Central memory CD4-positive, alpha-beta T cell (primary cell): Measurements from ENCODE around the gene FOSL2.

Experiments
- DNase-seq: peaks from one replicate; pipeline ENCODE4 v3.0.0; 2022

Gene FOSL2

DNA sequence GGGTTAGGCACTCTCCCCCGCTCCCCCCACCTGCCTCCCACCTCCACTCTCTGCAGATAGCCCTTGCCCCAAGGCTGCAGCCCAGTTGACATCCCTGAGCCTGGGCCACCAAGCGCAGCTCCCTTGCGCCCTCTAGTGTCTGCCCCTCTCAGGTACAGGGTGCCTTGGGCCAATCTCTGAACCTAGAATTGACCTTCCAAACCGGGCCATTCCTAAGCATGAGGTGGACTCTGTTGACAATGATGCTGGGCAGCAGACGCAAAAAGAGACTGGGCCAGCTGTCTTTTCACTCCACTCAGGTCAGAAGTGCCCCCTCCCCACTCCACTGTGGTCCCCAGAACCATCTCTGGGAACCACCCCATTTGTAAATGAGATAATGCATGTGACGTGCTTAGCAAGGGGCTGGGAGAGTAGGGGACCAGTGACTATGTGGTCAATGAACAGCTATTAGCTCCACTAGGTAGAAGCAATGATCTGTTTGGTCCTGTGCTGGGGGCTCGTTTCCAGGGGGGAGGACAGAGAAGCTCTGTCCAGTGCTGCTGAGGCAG is 60.0 kb downstream of the FOSL2 start:
- peak; percentile 56 for DNase-seq

GRCh38 chr2:28453396-28453795 is 60.7 kb downstream of the FOSL2 start:
- no peak for DNase-seq

- no peak for DNase-seq
Observed at GRCh38 chr2:28454016-28454930, 61.6 kb downstream of the FOSL2 start.

GRCh38 chr2:28457237-28457636 is 64.6 kb downstream of the FOSL2 start:
- no peak for DNase-seq

DNA sequence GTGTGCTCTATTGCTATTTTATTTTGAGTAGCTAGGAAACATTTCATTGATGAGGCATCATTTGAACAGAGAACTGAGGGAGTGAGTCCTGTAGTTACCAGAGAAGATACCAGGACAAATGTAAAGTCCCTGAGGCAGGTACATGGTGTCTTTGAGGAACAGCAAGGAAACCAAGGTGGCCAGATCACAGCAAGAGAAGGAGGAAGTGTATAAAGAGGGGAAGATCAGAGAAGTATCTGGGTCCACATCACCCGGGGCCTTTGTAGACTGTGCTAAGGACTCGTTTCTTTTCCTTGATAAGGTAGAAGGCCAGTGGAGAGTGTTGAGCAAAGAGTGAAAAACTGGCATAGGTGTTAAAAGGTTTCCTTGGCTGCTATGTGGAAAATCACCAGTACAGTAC is 68.4 kb downstream of the FOSL2 start:
- no peak for DNase-seq

DNA sequence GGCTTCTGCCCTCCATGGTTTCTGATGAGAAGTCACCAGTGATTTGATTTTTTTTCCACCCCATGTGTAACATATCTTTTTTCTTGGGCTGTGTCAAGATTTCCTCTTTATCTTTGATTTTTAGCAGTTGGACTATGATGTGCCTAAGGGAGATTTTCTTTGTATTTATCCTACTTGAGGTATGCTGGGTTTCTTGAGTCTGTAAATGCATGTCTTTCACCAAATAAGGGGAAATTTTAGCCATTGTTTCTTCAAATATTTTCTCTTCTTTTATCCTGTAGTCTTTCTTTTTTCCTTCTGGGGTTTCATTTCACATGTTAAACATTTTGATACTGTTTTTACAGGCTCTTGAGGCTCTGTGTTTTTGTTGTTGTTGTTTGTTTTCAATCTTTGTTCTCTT is 69.5 kb downstream of the FOSL2 start:
- no peak for DNase-seq

- DNase-seq, result no peak
Observed at GRCh38 chr2:28463211-28463816, 70.7 kb downstream of the FOSL2 start.

GRCh38 chr2:28463893-28464292 is 71.2 kb downstream of the FOSL2 start:
- no peak for DNase-seq

GRCh38 chr2:28465148-28465885 is 72.7 kb downstream of the FOSL2 start:
- no peak for DNase-seq
